Measurements from ENCODE around the gene FADS1. TPM values are rescaled to one million over a fixed set of nuclear protein-coding genes. Genes with fewer than 3 reads are reported as not detected.
A peak's percentile ranks its signal among the peaks of the same experiment; 100 is the strongest.

The FADS1 gene
- total and polyA plus RNA-seq, 2 of the 8 experiments (the other 6 are each of a cell fraction or from before 2014, with no cell fraction given): 115 to 141 TPM

DNA sequence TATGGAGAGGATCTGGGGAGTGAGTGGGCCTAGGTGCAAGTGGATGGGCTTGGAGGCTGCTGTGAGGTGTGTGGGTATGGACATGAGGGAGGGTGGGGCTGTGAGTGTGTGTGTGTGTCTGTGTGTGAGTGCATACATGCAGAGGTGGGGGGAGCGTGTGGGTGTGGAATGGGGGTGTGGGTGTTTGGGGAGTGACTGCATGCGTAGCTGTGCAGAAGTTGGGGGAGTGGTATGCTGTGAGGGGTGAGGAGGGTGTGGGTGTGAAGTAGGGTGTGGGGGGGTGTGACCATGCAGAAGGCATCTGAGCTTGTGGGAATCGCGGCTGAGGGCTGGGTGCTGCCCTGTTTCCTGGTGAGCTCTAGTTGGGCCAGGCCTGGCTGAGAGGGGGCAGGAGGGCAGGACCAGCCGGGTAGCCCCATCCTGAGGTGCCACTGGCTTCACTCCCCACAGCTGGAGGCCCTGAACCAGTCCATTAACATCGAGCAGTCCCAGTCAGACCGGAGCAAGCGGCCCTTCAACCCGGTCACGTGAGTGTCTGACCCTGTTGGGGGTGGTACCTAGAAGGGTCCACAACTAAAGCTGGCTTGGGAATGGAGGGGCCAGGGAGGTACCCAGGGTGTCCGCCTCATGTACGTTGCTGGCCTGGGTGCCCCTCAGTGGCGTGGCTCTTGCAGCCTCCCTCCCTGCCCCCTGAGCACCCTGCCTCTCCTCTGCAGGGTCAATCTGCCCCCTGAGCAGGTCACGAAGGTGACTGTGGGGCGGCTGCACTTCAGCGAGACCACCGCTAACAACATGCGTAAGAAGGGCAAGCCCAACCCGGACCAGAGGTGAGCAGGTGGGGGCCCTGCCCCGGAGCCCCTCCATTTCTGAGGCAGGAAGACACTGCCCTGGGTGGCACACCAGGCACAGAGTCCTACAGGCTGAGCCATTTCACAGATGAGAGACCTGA is 40.9 kb downstream of the FADS1 start:
- no peaks in the 10 kb centered on the region for H4K20me1 ChIP-seq (replicated peaks in 1 of 2; ENCODE audit: control insufficient read depth in 1 of 2, insufficient read depth in 2 of 2, low read length in 2 of 2)
- no peak overlapping the region for H3K27ac ChIP-seq (ENCODE audit: low read depth, low read length)
- no peak overlapping the region for H2BK120ac ChIP-seq (replicated peaks; ENCODE audit: low read depth, low read length)
- no peaks in the 10 kb centered on the region for H3K23me2 ChIP-seq (ENCODE audit: low read depth, low read length)
- H3K56ac ChIP-seq (replicated peaks; ENCODE audit: insufficient read length, low read depth, low read length): no peak overlapping the region
- no peaks in the 10 kb centered on the region for H3K36me3 ChIP-seq (ENCODE audit: control insufficient read depth in 2 of 4, insufficient read depth in 4 of 4, low read length in 3 of 4)
- no peak overlapping the region for H3K4ac ChIP-seq (replicated peaks; ENCODE audit: insufficient read length, low read depth, low read length)
- no peak overlapping the region for H2AFZ ChIP-seq (ENCODE audit: low read length)
- WGBS, 2 experiments (ENCODE audit: extremely low coverage in 1 of 2, insufficient coverage in 1 of 2, insufficient read length in 1 of 2, insufficient replicate concordance in 2 of 2, low coverage in 1 of 2, low lambda C conversion rate in 2 of 2, missing lambda C conversion rate in 1 of 2): 89% methylated on average over 20 of the region's 20 CpGs; no CpG with 5 or more reads in 1 of the 2 experiments
- no peaks in the 10 kb centered on the region for H3K79me1 ChIP-seq (ENCODE audit: low read depth, low read length)
- H2BK20ac ChIP-seq (ENCODE audit: low read length): no peak overlapping the region
- H2BK5ac ChIP-seq (ENCODE audit: low read depth, low read length): 0 out of 2 replicates have a peak overlapping the region, but pooled peaks have one; percentile 21
- no peaks in the 10 kb centered on the region for H3K79me2 ChIP-seq (ENCODE audit: control insufficient read depth in 1 of 2, insufficient read depth in 2 of 2, low read length in 2 of 2)
- no peak overlapping the region for H3K14ac ChIP-seq (ENCODE audit: insufficient read length)
- H3K9me3 ChIP-seq (ENCODE audit: insufficient read depth in 2 of 2, low read depth in 1 of 2, low read length in 1 of 2): no peaks in the 10 kb centered on the region
- ChIA-PET POLR2A (ENCODE audit: partially characterized antibody) (interaction anchor here (0.7 to 4.0 kb wide), 4 partner anchors 9 to 22 kb away, joined by 3 to 16 read pairs (median 5); no protein-coding TSS in a partner anchor), CTCF (ENCODE audit: partially characterized antibody) (interaction anchor here (0.7 to 7.2 kb wide), 19 partner anchors 8 to 94 kb away, joined by 3 to 52 read pairs (median 4); partner anchors contain the start of genes FEN1, MYRF and TMEM258)
- H2BK15ac ChIP-seq (ENCODE audit: low read length): no peak overlapping the region
- no peak overlapping the region for H3K4me2 ChIP-seq (ENCODE audit: insufficient read depth in 1 of 2, low read depth in 2 of 2, low read length in 2 of 2)
- no peak overlapping the region for H4K5ac ChIP-seq (ENCODE audit: insufficient read length, low read depth, low read length)
- H3K4me1 ChIP-seq (replicated peaks in 1 of 4; ENCODE audit: control insufficient read depth in 3 of 4, insufficient read depth in 4 of 4, low read length in 3 of 4): peaks cover 0 to 19% (median 10%) of the 10 kb centered on the region in 4 experiments; a peak in 6 of 7 replicates
- no peak overlapping the region for H4K8ac ChIP-seq (ENCODE audit: extremely low read depth, insufficient read depth, low read length)
- H2BK12ac ChIP-seq (ENCODE audit: low read depth, low read length): peak overlapping the region; percentile 42; the same call in 1 of the 2 replicates
- no peak overlapping the region for H3K4me3 ChIP-seq (ENCODE audit: extremely low read depth in 1 of 4, insufficient read depth in 2 of 4, low read depth in 3 of 4, low read length in 4 of 4)
- no peak overlapping the region for H3K18ac ChIP-seq (ENCODE audit: extremely low read depth, low read length)
- DNase-seq (ENCODE audit: low read depth in 1 of 2, low spot score in 2 of 2): no peak
- no peaks in the 10 kb centered on the region; a peak in 1 of 7 replicates for H3K27me3 ChIP-seq (replicated peaks in 1 of 4; ENCODE audit: control insufficient read depth in 3 of 4, extremely low read depth in 1 of 4, insufficient read depth in 3 of 4, low read length in 3 of 4)
- no peak overlapping the region for H2AK5ac ChIP-seq (ENCODE audit: low read depth, low read length)
- no peak for FAIRE-seq
- no peak overlapping the region for H4K91ac ChIP-seq (replicated peaks; ENCODE audit: insufficient read length, low read length)
- H3K9ac ChIP-seq (replicated peaks in 1 of 4; ENCODE audit: extremely low read depth in 1 of 4, low read depth in 3 of 4, low read length in 3 of 4): no peak overlapping the region
- H3K23ac ChIP-seq (ENCODE audit: insufficient read length): no peak overlapping the region
- TF ChIP-seq BACH1 (IDR thresholded peaks at IDR 0.05; ENCODE audit: low read length) (no peak), RBBP5 (IDR thresholded peaks at IDR 0.05; ENCODE audit: borderline replicate concordance, low read depth, low read length) (no peak), NANOG (IDR thresholded peaks at IDR 0.05; ENCODE audit: insufficient read depth, low read depth, low read length, poor library complexity, severe bottlenecking) (no peak), ASH2L (IDR thresholded peaks at IDR 0.05; ENCODE audit: low read length) (no peak), RFX5 (IDR thresholded peaks at IDR 0.05; ENCODE audit: borderline replicate concordance, low read depth, low read length) (no peak), NRF1 (IDR thresholded peaks at IDR 0.05; ENCODE audit: low read depth, low read length) (no peak), CHD2 (IDR thresholded peaks at IDR 0.05; ENCODE audit: low read length) (no peak), TBP (IDR thresholded peaks at IDR 0.05; ENCODE audit: low read depth, low read length) (no peak), SRF (IDR thresholded peaks at IDR 0.05; ENCODE audit: low read depth, low read length) (no peak)
- TF ChIP-seq, protein P1, sequence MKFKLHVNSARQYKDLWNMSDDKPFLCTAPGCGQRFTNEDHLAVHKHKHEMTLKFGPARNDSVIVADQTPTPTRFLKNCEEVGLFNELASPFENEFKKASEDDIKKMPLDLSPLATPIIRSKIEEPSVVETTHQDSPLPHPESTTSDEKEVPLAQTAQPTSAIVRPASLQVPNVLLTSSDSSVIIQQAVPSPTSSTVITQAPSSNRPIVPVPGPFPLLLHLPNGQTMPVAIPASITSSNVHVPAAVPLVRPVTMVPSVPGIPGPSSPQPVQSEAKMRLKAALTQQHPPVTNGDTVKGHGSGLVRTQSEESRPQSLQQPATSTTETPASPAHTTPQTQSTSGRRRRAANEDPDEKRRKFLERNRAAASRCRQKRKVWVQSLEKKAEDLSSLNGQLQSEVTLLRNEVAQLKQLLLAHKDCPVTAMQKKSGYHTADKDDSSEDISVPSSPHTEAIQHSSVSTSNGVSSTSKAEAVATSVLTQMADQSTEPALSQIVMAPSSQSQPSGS (IDR thresholded peaks at IDR 0.05; ENCODE audit: low read length): no peak
